Ovary (tissue), 3 donors: Measurements from ENCODE around the gene LCE7A.

ENCODE experiments used
- EP300 ChIP-seq: sonication (generic); formaldehyde crosslinking; IDR thresholded peaks from one replicate; pipeline ENCODE4 v1.6.1; 2017; ENCODE audit warnings: antibody characterized with exemption
- POLR2A ChIP-seq: fragments of 450-650 bp; IDR thresholded peaks from one replicate; pipeline ENCODE4 v1.6.1; 2017; ENCODE audit warnings: antibody characterized with exemption, mild to moderate bottlenecking, moderate library complexity
- TF ChIP-seq, protein P1 (sequence below), 3 donors: fragments of 450-650 bp in 2 of 3; fragments of 200-600 bp in 1 of 3; IDR thresholded peaks; one replicate each; pipeline versions ENCODE4 v1.5.1 to v1.8.0; 2016 to 2022; ENCODE audit warnings: antibody characterized with exemption in 3 of 3, mild to moderate bottlenecking in 1 of 3
- donor health status: DM: no; HTN: no; CAD: no.

DNA sequence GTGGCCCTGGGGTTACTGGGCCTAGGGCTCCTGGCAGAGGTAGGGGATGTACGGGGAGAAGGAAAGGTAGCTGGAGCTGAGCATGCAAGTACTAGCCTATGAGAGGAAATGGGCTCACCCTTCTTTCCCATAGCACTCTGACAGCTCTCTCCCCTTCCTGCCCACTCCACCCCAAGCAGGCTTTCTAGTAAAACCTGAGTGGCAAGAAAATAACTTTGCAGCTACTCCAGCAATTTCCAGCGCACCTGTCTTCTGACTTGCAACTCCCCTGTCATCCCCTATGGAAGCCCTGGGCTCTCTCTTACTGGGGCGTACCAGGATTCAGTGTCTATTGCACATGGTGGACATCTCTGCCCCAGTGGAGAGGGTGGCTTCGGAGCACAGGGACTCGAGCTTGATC lies 41.8 kb downstream of the LCE7A start:
- TF ChIP-seq, protein P1, sequence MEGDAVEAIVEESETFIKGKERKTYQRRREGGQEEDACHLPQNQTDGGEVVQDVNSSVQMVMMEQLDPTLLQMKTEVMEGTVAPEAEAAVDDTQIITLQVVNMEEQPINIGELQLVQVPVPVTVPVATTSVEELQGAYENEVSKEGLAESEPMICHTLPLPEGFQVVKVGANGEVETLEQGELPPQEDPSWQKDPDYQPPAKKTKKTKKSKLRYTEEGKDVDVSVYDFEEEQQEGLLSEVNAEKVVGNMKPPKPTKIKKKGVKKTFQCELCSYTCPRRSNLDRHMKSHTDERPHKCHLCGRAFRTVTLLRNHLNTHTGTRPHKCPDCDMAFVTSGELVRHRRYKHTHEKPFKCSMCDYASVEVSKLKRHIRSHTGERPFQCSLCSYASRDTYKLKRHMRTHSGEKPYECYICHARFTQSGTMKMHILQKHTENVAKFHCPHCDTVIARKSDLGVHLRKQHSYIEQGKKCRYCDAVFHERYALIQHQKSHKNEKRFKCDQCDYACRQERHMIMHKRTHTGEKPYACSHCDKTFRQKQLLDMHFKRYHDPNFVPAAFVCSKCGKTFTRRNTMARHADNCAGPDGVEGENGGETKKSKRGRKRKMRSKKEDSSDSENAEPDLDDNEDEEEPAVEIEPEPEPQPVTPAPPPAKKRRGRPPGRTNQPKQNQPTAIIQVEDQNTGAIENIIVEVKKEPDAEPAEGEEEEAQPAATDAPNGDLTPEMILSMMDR (IDR thresholded peaks at IDR 0.05) = no peak
- TF ChIP-seq POLR2A (no peak), EP300 (no peak)
